Epithelial cell of proximal tubule (primary cell): ENCODE data around the gene DUSP22. TPM values are rescaled to one million over a fixed set of nuclear protein-coding genes. Genes with fewer than 3 reads are reported as not detected.
"Not testable (repeated sequence)": the region's sequence is repeated elsewhere in the genome, so short reads cannot be mapped to it uniquely, and the experiment has no call there.

Source experiments
- DNase-seq: peaks from one replicate; pipeline ENCODE4 v3.0.0-alpha.2; 2011; ENCODE audit warnings: low read depth
- H3K4me3 ChIP-seq: 2 replicates; pipeline ENCODE4 v1.5.1; 2011; ENCODE audit warnings: low read depth, mild to moderate bottlenecking, low read length
- CTCF ChIP-seq: conservative IDR thresholded peaks from 2 replicates; pipeline ENCODE4 v1.5.1; 2012; ENCODE audit warnings: low read depth, mild to moderate bottlenecking, low read length
- total RNA-seq: library from RNA; depleted of rRNA; stranded (reverse); fragments of >200 nt; gene quantifications from 2 replicates; pipeline ENCODE4 v1.2.3, GENCODE V29; 2015

The DUSP22 gene
- total RNA-seq, result 25.3 and 30.5 TPM in 2 replicates

DNA sequence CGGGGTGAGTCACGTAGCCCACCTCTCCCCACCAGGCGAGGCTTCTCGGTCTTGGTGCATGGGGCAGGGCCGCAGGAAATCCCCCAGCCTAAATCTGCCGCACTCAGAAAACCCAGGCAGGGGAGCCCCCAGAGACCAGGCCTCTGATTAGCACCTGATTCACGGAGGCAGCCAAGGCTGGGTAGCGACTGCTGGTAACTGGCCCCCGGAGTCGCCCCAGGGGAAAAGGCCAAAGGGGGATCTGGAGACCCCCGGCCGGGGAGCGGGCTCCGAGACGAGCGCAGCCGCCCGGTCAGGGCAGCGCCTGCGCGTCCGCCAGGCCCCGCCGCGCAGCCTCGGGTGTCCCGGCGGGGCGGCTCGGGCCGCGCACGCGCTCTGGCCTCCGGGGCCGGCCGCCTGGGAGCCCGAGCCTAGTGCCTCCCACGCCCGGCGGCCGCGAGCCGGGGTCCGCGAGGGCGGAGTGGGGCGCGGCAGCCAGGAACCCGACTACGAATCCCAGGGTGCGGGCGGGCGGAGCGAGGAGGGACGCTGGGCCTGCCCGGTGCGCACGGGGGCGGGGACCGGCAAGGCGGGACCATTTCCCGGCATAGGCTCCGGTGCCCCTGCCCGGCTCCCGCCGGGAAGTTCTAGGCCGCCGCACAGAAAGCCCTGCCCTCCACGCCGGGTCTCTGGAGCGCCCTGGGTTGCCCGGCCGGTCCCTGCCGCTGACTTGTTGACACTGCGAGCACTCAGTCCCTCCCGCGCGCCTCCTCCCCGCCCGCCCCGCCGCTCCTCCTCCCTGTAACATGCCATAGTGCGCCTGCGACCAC, at the start of gene DUSP22:
DUSP22 (plus strand) TSS at position 791 of the 809 bp plus-strand sequence. CDS start 53 bp downstream, outside the sequence.
- H3K4me3 ChIP-seq, result peak within 1 kb of the TSS; percentile 72
- peak; percentile 16 for DNase-seq
- no peak for TF ChIP-seq CTCF

GRCh38 chr6:246352-246751, 45.9 kb upstream of the DUSP22 start:
- DNase-seq, result no peak
- no peak overlapping the region for H3K4me3 ChIP-seq
- no peak for TF ChIP-seq CTCF

- TF ChIP-seq CTCF, result no peak
- H3K4me3 ChIP-seq, result no peak overlapping the region
- DNase-seq, result no peak
Measured at GRCh38 chr6:247351-247750, 44.9 kb upstream of the DUSP22 start.

DNA sequence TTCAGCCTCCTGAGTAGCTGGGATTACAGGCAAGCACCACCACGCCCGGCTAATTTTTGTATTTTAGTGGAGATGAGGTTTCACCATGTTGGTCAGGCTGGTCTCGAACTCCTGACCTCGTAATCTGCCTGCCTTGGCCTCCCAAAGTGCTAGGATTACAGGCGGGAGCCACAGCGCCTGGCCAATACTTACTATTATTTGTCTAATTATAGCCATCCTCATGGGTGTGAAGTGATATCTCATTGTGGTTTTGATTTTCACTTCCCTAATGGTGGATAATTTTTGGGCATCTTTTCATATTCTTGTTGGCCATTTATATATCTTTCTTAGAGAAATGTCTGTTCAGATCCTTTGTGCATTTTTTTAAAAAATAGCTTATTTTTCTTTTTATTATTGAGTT, 44.2 kb upstream of the DUSP22 start:
- H3K4me3 ChIP-seq, DNase-seq: not testable (repeated sequence)

DNA sequence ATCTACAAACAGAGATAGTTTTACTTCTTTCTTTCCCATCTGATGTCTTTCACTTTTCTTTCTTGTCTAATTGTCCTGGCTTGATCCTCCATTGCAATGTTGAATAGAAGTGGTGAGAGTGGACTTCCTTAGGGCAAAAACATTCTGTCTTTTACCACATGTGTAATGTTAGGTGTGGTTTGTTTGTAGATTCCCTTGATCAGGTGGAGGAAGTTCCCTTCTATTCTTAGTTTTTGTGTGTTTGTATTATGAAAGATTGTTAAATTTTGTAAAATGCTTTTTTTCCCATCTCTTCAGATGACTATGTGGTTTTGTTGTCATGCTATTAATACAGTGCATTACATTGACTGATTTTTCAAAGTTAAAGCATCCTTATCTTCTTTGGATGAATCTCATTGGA, 41.6 kb upstream of the DUSP22 start:
- H3K4me3 ChIP-seq, result no peak overlapping the region
- no peak for DNase-seq
- TF ChIP-seq CTCF, result no peak

GRCh38 chr6:251920-252319, 40.4 kb upstream of the DUSP22 start:
- DNase-seq, result no peak
- no peak overlapping the region for H3K4me3 ChIP-seq
- no peak for TF ChIP-seq CTCF

DNA sequence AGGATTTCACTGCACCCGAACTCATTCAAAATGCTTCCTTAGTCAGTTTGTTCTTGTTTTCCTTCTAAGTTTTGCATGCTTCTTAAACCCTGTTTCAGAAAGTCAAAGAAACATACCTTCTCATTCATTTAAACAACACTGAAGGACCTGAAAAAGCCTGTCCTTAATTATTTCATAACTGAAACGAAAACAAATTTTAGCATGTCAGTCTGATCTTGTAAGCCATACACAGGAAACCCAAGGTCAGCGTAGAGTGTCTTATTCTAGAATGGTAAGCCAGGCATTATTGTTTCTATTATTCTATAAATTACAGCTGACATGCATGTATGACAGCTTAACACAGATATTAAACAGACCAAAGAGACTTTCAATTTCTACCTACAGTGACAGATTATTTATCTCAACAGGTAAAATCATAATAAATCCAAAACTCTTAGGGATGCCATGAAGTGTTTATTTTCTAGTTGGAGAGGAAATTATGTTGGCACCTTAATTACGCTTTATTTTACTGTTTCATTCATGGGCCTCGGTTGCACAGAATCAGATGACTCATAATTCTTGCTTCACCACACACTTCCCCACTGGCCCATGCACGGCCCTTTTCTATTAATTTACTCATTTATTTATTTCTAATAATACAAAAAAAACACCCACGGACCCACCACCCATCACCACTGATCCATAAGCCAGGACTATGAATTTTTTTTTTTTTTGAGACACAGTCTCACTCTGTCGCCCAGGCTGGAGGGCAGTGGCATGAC, 39.3 kb upstream of the DUSP22 start:
- TF ChIP-seq CTCF, result no peak
- H3K4me3 ChIP-seq, result no peak overlapping the region
- DNase-seq, result no peak
